ENCODE data around the gene TAP2. TPM values are rescaled to one million over a fixed set of nuclear protein-coding genes. Genes with fewer than 3 reads are reported as not detected.

The TAP2 gene
- total and polyA plus RNA-seq, 2 donors from 2014 or later = 25.4 to 37.6 TPM

DNA sequence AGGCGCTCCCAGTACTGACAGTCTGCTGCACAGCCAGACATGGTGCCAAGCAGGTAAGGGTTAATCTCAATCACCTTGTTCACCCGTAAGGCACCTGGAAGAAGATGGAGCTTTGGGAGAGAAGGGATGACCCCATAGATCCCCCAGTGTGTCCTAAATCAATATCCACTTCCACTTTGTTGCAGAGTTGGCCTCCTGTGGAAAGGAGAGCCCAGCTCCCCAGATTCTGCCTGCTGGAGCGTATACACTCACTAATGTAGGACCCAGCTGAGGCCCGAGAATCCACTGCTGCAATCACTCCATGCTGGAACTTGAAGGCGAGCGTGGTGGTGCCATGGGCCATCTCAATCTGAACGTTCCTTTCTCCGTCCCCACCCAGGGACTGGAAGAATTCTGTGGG, 4.2 kb upstream of the TAP2 start:
- peak overlapping the region in 1 of 2 donors; percentile 97 for H3K27ac ChIP-seq (ENCODE audit: low read depth in 2 of 2, low read length in 2 of 2)
- FAIRE-seq (no peak), DNase-seq (no peak)
- TF ChIP-seq, protein P1, sequence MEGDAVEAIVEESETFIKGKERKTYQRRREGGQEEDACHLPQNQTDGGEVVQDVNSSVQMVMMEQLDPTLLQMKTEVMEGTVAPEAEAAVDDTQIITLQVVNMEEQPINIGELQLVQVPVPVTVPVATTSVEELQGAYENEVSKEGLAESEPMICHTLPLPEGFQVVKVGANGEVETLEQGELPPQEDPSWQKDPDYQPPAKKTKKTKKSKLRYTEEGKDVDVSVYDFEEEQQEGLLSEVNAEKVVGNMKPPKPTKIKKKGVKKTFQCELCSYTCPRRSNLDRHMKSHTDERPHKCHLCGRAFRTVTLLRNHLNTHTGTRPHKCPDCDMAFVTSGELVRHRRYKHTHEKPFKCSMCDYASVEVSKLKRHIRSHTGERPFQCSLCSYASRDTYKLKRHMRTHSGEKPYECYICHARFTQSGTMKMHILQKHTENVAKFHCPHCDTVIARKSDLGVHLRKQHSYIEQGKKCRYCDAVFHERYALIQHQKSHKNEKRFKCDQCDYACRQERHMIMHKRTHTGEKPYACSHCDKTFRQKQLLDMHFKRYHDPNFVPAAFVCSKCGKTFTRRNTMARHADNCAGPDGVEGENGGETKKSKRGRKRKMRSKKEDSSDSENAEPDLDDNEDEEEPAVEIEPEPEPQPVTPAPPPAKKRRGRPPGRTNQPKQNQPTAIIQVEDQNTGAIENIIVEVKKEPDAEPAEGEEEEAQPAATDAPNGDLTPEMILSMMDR (IDR thresholded peaks at IDR 0.05; ENCODE audit: borderline replicate concordance, extremely low read depth, insufficient read depth) = no peak
- H3K9ac ChIP-seq (ENCODE audit: low read length in 3 of 3) = peak overlapping the region in 1 of 3 donors; percentile 95
- no peaks in the 10 kb centered on the region for H3K27me3 ChIP-seq (ENCODE audit: control insufficient read depth, insufficient read depth, low read length)
- peaks cover 0 to 16% (median 0%) of the 10 kb centered on the region in 3 donors for H3K4me1 ChIP-seq (ENCODE audit: control insufficient read depth in 2 of 3, insufficient read depth in 2 of 3, low read depth in 1 of 3, low read length in 3 of 3)
- H3K9me3 ChIP-seq (ENCODE audit: control insufficient read depth in 2 of 3, insufficient read depth in 1 of 3, low read length in 3 of 3) = no peaks in the 10 kb centered on the region
- H3K4me3 ChIP-seq (ENCODE audit: low read length in 3 of 3) = peak overlapping the region in 2 of 3 donors; percentile 93 to 97
- intact Hi-C loops (cut with DNase I) = no loop called here
- H3K36me3 ChIP-seq (ENCODE audit: control insufficient read depth in 2 of 3, insufficient read depth in 3 of 3, low read length in 3 of 3) = peaks cover 0 to 20% (median 9%) of the 10 kb centered on the region in 3 donors

DNA sequence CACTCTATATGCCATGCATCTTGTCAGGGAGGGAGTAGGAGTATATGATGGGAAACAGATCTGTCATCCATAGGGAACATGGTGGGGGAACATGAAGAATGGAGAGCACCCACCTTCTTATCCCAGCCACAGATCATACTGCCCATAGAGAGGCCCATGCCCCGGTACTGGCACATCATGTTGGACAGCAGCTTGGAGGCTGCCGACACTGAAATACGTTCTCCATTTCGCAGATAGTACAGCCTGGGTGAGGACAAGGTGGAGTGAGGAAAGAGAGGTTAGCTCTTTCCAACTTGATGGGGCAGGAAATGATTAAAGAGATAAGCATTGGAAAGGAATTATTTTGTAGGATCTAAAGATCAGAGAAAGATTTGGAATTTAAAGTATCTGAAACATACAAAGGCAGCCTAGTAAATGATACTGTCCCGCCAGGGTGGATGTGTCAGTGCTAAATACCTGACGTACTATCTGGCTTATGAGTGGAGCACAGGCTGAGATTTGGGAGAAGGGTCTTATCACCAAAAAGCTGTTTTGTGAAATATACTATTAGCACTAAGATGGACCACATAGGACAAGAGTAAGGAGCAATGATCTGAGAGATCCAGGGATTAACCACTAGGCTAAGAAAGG, 3.6 kb upstream of the TAP2 start:
- H3K4me1 ChIP-seq (ENCODE audit: control insufficient read depth in 2 of 3, insufficient read depth in 2 of 3, low read depth in 1 of 3, low read length in 3 of 3) = peaks cover 0 to 18% (median 0%) of the 10 kb centered on the region in 3 donors
- no peak for DNase-seq
- no peak overlapping the region for H3K4me3 ChIP-seq (ENCODE audit: low read length in 3 of 3)

GRCh38 chr6:32840604-32841246, 2.2 kb upstream of the TAP2 start:
- H3K4me1 ChIP-seq (ENCODE audit: control insufficient read depth in 2 of 3, insufficient read depth in 2 of 3, low read depth in 1 of 3, low read length in 3 of 3) = peaks cover 0 to 15% (median 0%) of the 10 kb centered on the region in 3 donors
- intact Hi-C loops (cut with DNase I) = no loop called here

More for the DNA sequence above, 3.6 kb upstream of the TAP2 start:
- H3K27ac ChIP-seq (ENCODE audit: low read depth in 2 of 2, low read length in 2 of 2) = no peak overlapping the region
- no peak overlapping the region for H3K9ac ChIP-seq (ENCODE audit: low read length in 3 of 3)
- intact Hi-C loops (cut with DNase I) = no loop called here
- TF ChIP-seq, protein P1 (IDR thresholded peaks at IDR 0.05; ENCODE audit: borderline replicate concordance, extremely low read depth, insufficient read depth) = no peak
- H3K36me3 ChIP-seq (ENCODE audit: control insufficient read depth in 2 of 3, insufficient read depth in 3 of 3, low read length in 3 of 3) = peaks cover 0 to 16% (median 3%) of the 10 kb centered on the region in 3 donors
- no peaks in the 10 kb centered on the region for H3K9me3 ChIP-seq (ENCODE audit: control insufficient read depth in 2 of 3, insufficient read depth in 1 of 3, low read length in 3 of 3)
- FAIRE-seq = no peak
- no peaks in the 10 kb centered on the region for H3K27me3 ChIP-seq (ENCODE audit: control insufficient read depth, insufficient read depth, low read length)

More at GRCh38 chr6:32840604-32841246, 2.2 kb upstream of the TAP2 start:
- DNase-seq = no peak
- TF ChIP-seq, protein P1 (IDR thresholded peaks at IDR 0.05; ENCODE audit: borderline replicate concordance, extremely low read depth, insufficient read depth) = no peak
- FAIRE-seq = no peak
- peaks cover 0 to 14% (median 0%) of the 10 kb centered on the region in 3 donors for H3K36me3 ChIP-seq (ENCODE audit: control insufficient read depth in 2 of 3, insufficient read depth in 3 of 3, low read length in 3 of 3)
- H3K9me3 ChIP-seq (ENCODE audit: control insufficient read depth in 2 of 3, insufficient read depth in 1 of 3, low read length in 3 of 3) = no peaks in the 10 kb centered on the region
- H3K4me3 ChIP-seq (ENCODE audit: low read length in 3 of 3) = no peak overlapping the region
- H3K9ac ChIP-seq (ENCODE audit: low read length in 3 of 3) = no peak overlapping the region
- no peaks in the 10 kb centered on the region for H3K27me3 ChIP-seq (ENCODE audit: control insufficient read depth, insufficient read depth, low read length)
- no peak overlapping the region for H3K27ac ChIP-seq (ENCODE audit: low read depth in 2 of 2, low read length in 2 of 2)

Data from kidney (tissue), 14 donors.